Sigmoid colon (tissue), 4 donors: Measurements from ENCODE around the gene UTP15.

Source experiments
- POLR2A ChIP-seq, 2 donors: fragments of 450-650 bp; IDR thresholded peaks; one replicate each; pipeline ENCODE4 v1.6.1; 2016; ENCODE audit warnings: antibody characterized with exemption in 2 of 2, mild to moderate bottlenecking in 2 of 2, moderate library complexity in 2 of 2
- POLR2AphosphoS5 ChIP-seq, 4 donors: sonication (generic); formaldehyde crosslinking; IDR thresholded peaks; one replicate each; pipeline ENCODE4 v1.6.1; 2017; ENCODE audit warnings: antibody characterized with exemption in 4 of 4

DNA sequence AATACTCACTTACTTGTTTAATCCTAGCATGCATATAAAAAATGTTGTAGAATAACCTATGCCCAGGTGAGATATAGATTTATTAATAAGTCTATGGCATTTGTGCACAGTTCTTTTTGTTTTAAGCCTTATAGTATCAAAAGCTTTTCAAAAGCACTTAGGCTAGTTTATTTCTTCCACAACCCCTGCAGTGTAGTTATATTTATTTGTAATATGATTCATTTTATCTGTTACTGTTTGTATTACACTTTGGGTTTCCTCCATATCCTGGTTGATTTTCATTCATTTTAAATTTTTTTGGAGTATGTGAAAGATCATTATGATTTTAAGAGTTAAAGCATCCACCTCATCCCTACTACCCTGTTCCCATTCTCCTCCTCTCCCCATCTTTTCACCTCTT is 41.7 kb downstream of the UTP15 start:
- TF ChIP-seq POLR2AphosphoS5 (IDR thresholded peaks at IDR 0.05) (no peak), POLR2A (IDR thresholded peaks at IDR 0.05) (no peak)
